ENCODE data around the gene DEPDC5.
A peak's percentile ranks its signal among the peaks of the same experiment; 100 is the strongest.

The DEPDC5 gene

GRCh38 chr22:31938296-31938695 lies 184.5 kb downstream of the DEPDC5 start:
- in situ Hi-C loops (cut with MboI; ENCODE audit: low sequenced_read_pairs, unreplicated experiment) = no loop called here
- DNase-seq (ENCODE audit: low spot score) = no peak
- TF ChIP-seq CTCF (IDR thresholded peaks at IDR 0.05; ENCODE audit: borderline replicate concordance, control extremely low read depth, extremely low read depth, insufficient read depth, missing control alignments) = no peak

GRCh38 chr22:31940506-31940905 lies 186.7 kb downstream of the DEPDC5 start:
- DNase-seq (ENCODE audit: low spot score) = no peak
- in situ Hi-C loops (cut with MboI; ENCODE audit: low sequenced_read_pairs, unreplicated experiment) = loop anchor here (10.0 kb wide), 1 partner anchor 266 kb away; no protein-coding TSS in a partner anchor
- TF ChIP-seq CTCF (IDR thresholded peaks at IDR 0.05; ENCODE audit: borderline replicate concordance, control extremely low read depth, extremely low read depth, insufficient read depth, missing control alignments) = no peak

- in situ Hi-C loops (cut with MboI; ENCODE audit: low sequenced_read_pairs, unreplicated experiment) = loop anchor here (10.0 kb wide), 1 partner anchor 267 kb away; no protein-coding TSS in a partner anchor
- TF ChIP-seq CTCF (IDR thresholded peaks at IDR 0.05; ENCODE audit: borderline replicate concordance, control extremely low read depth, extremely low read depth, insufficient read depth, missing control alignments) = no peak
Measured at GRCh38 chr22:31942091-31942490, 188.3 kb downstream of the DEPDC5 start.

GRCh38 chr22:31943206-31943977 lies 189.6 kb downstream of the DEPDC5 start:
- in situ Hi-C loops (cut with MboI; ENCODE audit: low sequenced_read_pairs, unreplicated experiment) = loop anchor here (10.0 kb wide), 1 partner anchor 269 kb away; no protein-coding TSS in a partner anchor
- no peak for DNase-seq (ENCODE audit: low spot score)
- TF ChIP-seq CTCF (IDR thresholded peaks at IDR 0.05; ENCODE audit: borderline replicate concordance, control extremely low read depth, extremely low read depth, insufficient read depth, missing control alignments) = no peak

More at GRCh38 chr22:31942091-31942490, 188.3 kb downstream of the DEPDC5 start:
- no peak for DNase-seq (ENCODE audit: low spot score)

- TF ChIP-seq CTCF (IDR thresholded peaks at IDR 0.05; ENCODE audit: borderline replicate concordance, control extremely low read depth, extremely low read depth, insufficient read depth, missing control alignments) = no peak
- peak; percentile 99 for DNase-seq (ENCODE audit: low spot score)
- in situ Hi-C loops (cut with MboI; ENCODE audit: low sequenced_read_pairs, unreplicated experiment) = loop anchor here (10.0 kb wide), 1 partner anchor 269 kb away; no protein-coding TSS in a partner anchor
Measured at GRCh38 chr22:31943978-31944699, 190.3 kb downstream of the DEPDC5 start, which contains the start of gene YWHAH. Gene YWHAH, plus strand, starts transcription at chr22:31944535. Its CDS starts 199 bp downstream, at chr22:31944734.

- in situ Hi-C loops (cut with MboI; ENCODE audit: low sequenced_read_pairs, unreplicated experiment) = loop anchor here (10.0 kb wide), 1 partner anchor 270 kb away; no protein-coding TSS in a partner anchor
- DNase-seq (ENCODE audit: low spot score) = no peak
- TF ChIP-seq CTCF (IDR thresholded peaks at IDR 0.05; ENCODE audit: borderline replicate concordance, control extremely low read depth, extremely low read depth, insufficient read depth, missing control alignments) = no peak
Measured at GRCh38 chr22:31944700-31945442, 191.1 kb downstream of the DEPDC5 start.

Measured in GM13976 (cell line).